ENCODE data around the gene SUSD1.

GRCh38 chr9:112011051-112011620 is 164.0 kb downstream of the SUSD1 start:
- TF ChIP-seq POLR2A (IDR thresholded peaks at IDR 0.05; ENCODE audit: low read depth, low read length) (no peak), TAF1 (IDR thresholded peaks at IDR 0.05; ENCODE audit: low read depth, low read length) (no peak), POLR2AphosphoS5 (IDR thresholded peaks at IDR 0.05; ENCODE audit: low read depth, low read length) (no peak)
